Activated CD4-positive, alpha-beta T cell treated with anti-CD3 and anti-CD28 coated beads for 48 hours (primary cell): ENCODE measurements around the gene TARBP1.
"Not testable (repeated sequence)": the region's sequence is repeated elsewhere in the genome, so short reads cannot be mapped to it uniquely, and the experiment has no call there.

Experiments used
- DNase-seq: peaks from one replicate; pipeline ENCODE4 v3.0.0-alpha.2; 2020

TARBP1 gene

DNA sequence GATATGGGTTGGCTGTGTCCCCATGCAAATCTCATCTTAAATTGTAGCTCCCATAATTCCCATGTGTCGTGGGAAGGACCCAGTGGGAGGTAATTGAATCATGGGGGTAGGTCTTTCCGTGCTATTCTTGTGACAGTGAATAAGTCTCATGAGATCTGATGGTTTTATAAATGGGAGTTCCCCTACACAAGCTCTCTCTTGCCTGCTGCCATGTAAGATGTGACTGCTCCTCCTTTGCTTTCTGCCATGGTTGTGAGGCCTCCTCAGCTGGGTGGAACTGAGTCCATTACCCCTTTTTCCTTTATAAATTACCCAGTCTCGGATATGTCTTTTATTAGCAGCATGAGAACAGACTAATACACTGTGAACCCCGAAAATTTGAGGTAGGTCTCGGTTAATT, 25.3 kb upstream of the TARBP1 start:
- DNase-seq = not testable (repeated sequence)

DNA sequence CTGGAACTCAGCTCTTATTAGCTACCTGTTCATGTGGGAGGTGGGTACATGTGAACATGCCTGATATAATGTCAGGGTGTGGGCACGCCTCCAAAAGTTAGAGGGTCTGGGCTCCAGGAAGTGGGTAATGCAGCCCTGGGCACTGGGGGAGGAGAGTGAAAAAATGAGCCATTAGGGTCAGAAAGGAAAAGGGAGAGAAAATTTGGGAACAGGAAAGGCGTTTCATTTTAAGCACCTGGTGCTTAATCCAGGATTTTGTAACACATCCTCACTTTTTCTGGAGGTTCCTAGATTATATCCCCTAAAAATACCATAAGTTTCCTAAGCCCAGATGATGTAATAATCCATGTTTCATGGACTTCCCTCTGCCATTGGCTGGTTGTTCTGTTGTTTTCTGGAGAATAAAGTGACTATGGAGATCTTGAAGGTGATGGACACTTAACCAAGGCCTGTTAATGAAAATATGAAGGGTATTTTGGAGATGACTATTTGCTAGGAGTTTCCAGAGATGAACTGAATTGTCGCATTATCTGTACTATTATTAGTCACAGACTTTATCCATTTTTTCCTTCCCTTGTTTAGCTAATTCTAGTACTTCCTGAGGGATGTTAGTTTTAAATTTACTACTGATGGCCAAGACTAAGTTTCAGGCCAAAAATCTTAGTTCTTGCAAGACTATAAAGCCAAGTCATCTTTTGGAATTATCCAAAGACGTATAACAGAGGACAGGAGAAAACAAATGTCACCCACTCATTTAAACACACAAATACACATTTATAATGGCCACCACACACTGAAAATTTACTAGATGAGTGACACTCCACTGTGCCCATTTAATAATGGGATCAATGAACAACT, 24.4 kb upstream of the TARBP1 start:
- no peak for DNase-seq

DNA sequence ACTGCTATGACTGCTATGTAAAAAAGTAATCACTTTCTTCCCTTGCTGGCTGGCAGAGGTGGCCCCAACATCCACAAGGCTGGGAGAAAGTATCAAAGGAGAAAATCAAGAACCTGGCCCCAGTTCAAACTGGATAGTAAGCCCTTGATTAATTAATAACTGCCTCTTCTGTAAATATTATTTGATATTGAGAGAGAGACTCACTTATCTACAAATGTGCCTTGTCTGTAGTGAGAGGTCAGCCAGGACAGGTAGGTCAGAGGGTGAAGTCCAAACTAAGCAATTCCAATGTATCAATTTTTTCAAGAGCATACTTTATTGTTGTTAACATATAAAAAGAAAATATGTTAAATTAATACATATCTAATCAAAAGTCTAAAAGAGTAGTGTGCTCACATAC, 23.8 kb upstream of the TARBP1 start:
- DNase-seq = no peak

DNA sequence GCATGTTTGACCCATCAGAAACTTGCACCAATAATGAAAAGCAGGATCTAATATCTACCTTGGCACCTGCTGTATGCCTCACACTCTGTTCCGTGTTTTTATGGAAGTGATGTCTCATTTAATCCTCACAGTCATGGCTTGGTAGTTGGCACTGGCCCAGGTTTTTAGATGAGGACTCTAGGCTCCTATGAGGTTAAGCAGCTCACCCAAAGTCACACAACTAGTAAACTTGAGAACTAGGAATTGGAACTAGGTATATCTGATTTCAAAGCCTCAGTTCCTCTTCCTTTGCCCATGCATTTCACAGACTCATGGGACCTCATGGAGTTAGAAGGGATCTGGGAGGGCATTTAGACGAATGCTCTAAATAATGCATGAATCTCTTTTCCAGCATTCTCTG, 21.3 kb upstream of the TARBP1 start:
- peak; percentile 66 for DNase-seq

DNA sequence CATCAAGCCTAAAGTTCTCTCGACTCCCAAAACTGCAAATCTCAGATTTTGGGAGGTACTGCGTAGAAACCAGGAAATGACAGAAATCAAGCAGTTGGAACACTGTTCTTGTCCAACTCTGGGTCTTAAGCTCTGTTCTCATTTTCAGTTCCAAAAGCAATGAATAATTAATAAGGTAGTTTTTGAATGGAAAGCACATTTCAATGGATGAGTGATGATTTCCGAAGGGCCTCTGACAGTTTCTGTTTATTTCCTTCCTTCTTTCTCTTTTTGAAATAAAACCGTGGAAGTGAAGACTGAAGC, 20.9 kb upstream of the TARBP1 start:
- no peak for DNase-seq

DNA sequence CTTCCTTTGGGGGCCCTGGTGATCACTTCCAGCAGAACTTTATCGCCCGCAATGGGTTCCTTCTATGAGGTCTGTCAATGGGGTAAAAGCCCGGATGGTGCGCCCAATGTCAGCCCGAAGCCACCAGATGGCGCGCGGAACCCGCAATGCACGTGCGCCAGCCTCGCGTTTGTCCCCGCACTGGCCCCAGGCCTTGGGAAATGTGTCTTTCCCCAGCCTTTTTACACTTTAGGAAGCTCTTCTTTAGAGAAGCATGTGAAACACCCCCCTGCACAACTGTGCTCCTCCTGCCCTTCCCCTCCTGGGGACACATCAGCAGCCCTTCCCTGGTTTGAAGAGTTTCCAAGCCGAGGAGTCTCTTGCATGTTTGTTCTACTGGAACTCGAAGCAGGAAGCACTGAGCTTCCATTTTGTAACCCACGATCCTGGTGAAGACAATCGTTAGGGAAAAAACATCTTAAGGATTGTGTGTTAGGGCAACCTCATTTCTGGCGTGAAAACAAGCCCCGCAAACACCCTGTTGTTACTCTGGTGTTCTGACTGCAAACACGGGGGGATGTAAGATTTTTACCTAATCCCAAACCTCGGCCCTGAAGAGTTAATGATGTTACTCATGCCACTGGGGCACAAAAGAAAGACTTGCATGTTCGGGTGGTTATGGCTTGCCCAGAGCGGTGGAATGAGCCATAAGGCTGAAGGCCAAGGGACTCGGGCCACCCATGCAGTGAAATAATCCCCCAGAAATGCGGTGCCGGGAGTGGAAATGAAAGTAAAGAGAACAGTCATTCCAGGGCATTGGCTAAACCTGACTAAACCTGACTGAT, 20.4 kb upstream of the TARBP1 start:
- peak; percentile 92 for DNase-seq

DNA sequence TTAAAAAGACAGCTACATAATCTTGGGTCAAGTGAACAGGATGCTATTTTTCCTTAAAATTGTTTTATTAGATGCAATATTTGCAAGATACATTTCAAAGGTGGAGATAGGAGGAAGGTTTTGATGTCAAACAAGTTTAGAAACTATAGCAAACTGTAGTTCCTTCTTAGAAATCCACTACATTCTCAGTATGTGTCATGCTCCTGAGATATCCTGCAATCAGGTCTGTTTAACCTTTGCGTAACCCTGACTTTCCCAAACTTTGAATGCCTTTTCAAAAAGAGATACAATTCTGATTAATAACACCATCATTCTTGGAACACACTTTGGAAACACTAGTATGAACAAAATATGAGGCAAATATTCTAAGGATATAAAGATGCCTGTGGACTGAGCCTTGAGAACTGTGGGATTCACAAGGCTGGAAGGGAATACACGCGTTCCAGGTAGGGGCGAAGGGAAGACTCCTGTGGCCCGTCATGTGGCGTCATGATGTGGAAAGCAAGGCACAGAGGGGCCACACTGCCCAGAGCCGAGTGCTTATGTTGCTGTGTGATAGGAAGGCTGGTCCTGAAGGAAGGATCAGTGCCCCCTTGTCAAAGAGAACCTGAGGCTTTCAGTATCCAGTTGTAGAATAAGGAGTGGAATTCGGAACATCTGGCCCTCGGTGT, 19.6 kb upstream of the TARBP1 start:
- no peak for DNase-seq

DNA sequence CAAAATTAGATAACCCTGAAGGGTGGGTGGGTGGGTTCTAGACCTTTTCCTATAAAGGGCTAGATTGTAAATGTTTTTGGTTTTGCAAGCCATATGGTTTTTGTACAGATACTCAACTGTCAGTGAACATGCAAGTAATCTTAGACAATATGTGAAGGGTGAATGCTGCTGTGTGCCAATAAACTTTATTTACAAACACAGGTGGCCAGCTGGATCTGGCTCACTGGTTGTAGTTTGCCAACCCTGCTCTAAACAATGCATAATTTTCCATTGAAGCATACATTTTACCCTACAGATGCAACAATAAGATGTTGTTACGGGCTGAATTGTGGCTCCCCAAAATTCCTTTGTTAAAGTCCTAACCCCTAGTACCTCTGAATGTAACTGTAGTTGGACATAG, 18.6 kb upstream of the TARBP1 start:
- DNase-seq = no peak

DNA sequence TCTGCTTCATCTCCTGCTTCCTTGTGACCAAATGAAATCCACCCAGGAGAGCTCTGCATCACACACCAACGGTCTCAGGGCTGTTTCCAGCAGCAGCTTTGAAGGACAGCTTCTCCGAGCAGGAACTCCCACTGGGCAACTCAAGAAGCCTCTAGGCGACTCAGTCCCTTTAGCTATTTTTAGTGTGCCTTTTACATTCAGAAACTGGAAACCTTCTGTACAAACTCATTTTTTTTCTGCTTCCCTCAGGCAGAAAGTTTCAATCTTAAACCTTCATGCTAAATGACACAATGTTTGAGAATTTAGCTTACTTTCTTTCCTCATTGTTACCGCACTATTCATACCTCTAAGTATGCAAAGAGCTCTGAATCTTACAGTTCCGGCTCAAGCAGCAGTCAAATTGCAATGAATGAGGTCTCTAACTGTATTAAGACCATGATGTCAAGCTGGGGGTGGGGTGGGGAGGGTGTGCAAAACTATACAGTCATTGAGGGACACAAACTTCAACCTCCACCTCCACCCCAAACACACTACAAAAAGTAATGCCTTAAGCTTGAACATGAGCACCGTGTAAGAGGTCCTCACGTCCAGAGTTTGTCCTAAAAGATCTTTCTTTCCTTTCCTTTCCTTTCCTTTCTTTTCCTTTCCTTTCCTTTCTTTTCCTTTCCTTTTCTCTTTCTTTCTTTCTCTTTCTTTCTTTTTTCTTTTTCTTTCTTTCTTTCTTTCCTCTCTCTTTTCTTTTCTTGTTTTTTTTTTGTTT, 16.4 kb upstream of the TARBP1 start:
- DNase-seq = peak; percentile 45

DNA sequence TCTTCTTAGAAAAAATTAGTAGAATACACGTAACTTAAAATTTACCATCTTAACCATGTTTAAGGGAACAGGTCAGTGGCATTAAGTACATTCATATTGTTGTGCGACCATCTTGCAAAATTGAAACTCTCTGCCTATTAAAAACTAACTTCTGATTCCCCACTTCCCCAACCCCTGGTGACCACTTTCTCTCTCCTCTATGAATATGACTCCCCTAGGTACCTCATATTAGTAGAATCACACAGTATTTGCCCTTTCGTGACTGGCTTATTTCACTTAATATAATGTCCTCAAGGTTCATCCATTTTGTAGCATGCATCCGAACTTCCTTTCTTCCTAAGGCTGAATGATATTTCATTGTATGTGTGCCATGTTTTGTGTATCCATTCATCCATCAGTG, 15.1 kb upstream of the TARBP1 start:
- no peak for DNase-seq

DNA sequence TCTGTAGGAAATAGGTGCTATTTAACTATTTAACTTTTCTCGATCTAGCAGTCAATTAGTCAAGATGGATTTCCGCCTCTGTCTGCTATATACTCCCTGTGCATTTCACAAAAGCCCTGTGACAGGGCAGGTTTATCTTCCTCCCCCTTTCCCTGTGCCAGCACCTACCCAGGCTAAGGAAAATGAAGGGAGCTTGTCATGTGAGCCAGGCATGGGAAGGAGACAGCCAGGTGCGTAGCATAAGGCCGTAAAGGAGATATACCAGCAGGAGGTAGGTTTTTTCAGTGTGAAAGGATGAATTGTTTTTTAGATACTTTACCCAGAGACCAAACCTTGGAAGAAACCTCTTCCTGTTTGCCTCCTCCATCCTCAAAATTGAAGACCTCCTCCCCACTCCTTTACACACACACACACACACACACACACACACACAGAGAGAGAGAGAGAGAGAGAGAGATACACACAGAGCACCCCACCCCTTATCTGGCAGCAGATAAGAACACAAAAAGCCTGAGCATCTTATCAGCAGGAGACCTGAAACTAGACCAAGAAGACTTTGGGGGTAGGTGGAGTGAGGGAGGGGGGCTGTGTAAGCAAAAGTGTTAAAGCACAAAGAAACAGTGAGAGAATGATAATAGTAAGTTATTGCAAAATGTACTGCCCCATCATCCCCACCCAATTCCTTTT, 12.0 kb upstream of the TARBP1 start:
- no peak for DNase-seq

DNA sequence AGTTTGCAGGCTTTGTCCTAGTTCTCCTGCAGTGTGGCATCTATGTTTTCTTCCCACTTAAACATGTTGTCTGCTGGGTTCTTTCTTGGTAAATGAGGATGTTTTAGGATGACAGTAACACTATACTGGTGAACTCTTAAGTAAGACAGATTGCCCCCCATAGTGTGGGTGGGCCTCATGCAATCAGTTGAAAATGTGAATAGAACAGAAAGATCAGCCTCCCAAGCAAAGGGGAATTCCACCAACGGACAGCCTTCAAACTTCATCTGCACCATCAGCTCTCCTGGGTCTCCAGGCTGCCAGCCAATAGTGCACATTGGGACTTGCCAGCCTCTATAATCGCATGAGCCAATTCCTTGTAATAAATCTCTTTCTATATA, 10.7 kb upstream of the TARBP1 start:
- no peak for DNase-seq

DNA sequence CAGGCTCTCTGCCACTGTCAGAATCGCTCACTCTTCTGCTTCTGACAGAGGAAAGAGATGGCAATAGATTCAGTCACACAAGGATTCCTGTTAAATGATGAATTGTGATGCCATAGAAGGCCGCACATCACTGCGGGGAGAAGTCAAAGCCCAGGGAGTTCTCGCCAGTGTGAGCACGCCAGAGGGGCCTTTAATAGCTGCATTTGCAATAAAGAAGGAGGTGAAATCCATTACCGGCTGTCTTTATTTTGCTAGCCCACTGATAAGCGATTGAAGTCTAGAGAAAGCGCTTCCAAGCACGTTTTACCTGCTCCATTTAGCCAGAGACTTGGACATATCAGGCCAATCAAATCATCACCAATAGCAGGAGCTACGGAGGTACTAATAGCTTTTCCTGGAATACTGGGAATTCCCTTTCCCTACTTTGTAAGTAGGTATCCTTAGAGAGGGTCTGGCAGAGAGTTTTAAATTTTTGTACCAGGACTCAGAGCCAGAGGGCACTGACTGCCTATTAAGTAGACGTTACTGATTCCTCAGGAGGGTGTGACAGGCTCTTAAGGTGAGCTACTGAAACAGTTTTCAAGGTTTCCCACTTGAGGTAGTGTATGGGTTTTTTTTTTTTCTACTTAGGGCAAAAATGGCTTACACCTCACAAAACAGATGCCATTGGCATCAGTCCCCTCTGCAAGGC, 10.2 kb upstream of the TARBP1 start:
- no peak for DNase-seq

DNA sequence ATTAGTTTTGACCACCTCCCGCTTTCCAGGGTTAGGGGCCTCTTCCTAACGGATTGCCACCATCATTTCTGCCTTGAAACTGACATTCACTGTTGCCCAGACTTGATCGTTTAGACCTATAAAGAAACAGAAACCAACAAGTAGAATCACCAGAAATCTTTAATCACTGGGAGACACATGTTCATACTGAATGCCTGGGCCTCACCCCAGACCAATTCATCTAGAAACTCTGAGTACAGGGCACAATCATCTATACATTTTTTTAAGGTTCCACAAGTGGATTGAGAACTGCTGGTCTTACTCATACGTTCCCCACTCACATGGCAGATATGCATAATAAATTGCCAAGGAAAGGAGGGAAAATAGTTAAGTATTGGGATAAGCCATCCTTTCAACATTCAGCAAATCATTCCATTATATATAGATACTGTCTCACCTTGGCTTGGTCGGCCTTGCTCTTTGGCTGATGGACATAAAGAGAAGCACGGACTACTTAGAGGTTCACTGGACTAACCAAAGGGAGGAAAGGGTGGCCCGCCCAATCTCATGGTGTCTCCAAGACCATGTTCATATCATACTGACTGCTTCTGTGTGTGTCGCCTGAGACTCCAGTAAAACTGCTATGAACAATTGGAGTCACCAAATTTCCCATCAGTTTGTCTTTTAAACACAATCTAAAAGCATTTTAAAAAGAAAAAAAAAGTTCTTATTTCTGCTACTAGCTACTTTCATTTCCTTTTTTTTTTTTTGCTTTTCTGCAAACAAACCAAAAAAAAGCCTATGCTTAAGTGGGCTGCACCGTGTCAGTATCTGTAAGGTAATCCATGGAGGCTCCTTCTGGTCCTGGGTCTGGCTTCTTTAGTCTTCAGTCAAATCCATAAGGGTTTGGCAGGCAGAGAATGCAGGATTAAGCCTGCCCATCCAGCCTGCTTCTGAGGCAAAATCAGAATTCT, 9.4 kb upstream of the TARBP1 start:
- DNase-seq = peak; percentile 65

DNA sequence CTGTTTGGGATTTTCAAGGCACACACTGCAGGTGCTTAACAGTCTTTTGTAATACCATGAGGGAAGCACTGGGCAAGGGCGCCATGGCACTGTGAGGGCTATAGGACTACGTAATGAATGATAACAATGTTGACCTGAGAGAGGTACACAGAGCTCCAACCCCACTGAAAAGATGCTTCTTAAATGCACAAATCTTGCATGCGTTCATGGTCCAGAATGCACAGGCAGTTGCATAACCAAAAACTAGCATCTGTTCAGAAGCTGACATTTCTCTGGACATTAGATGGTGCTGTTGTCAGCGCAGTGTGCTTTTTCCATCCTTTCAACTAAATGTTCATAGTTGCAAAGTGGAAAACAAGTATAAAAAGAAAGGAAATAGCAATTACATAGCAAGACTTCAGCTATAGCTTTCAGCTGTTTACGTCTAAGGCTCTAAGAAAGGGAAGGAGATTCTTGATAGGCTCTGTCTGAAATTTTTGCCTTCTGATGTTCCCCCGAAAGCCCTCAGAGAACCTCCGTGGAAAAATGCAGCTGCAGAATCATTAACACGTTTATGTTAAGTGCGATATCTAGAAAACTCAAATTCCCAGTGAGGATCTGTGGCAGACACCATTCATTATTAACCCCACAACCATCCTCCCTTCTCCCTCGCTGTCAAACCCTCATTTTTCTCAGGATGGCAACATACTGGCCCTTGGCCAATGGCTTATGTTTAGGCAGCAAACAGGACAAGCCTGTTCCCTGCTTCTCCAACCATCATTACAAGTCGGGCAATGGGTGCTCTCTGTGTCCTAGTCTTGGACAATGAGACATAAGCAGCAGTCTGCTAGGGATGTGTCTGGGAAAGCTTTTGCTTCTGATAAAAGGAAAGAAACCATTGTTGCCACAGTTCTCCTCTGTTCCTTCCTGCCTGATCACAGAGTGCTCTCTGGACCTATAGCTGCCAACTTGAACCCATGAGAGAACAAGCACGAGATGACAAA, 8.2 kb upstream of the TARBP1 start:
- peak; percentile 26 for DNase-seq

DNA sequence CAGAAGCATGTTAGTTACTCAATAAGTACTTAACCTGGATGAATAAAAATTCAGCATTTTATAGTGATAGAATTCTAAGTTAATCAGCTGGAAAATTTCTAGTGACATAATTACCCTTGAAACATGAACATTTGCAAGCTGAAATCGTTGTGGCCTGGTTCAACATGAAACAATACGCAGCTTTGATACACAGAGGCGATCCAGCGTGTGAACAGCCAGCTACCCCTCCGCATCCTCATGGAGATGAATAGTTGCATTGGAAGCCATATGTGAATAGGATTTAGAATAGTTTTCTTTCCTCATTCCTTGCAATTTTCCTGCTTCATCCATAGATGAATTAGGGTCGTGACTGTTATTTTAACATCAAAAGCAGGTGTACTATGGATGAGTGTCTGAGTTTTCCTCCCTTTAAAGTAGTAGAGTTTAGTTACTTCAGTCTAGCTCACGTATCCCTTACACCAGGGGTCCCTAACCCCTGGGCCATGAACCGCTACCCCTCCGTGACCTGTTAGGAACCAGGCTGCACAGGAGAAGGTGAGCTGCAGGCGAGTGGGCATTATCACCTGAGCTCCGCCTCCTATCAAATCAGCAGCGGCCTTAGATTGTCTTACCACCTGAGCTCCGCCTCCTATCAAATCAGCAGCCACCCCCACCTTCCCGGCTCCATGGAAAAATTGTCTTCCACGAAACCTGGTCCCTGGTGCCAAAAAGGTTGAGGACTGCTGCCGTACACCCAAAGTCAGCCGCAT, 6.2 kb upstream of the TARBP1 start:
- no peak for DNase-seq

DNA sequence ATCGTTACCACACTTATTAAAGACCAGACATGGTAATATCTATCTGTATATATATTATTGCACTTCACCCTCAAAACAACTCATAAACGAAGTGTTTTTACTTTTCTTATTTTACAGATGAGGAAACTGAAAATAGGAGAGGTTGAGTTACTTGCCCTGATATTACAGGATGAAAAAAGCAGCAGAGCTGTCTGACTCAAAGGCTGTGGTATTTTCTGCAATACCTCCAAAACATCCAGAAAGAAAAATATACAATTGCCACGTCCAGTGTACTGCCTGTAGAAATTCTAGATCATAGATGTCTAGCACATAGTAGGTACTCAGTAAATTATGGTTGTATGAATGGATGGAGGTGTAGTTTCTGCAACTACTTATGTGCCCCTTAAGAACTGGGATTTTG, 5.2 kb upstream of the TARBP1 start:
- DNase-seq = no peak

DNA sequence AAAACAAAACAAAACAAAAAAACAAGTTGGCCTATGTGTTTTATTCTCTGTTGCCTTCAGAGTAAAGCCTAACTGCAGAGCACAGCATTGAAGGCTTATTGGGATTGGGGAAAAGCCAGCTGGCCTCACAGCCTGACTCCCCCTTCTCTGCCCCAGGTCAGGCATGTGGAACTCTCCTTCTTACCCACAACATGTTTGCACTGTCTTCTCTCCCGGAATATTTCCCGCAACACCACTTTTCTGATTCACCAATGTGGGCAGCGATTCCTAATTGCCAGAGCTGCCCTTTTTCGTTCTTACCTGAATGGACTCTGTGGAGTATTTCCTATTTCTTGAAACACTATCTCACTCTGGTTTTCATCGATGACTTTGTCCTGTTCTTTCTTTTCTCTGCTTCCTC, 2.8 kb upstream of the TARBP1 start:
- no peak for DNase-seq

DNA sequence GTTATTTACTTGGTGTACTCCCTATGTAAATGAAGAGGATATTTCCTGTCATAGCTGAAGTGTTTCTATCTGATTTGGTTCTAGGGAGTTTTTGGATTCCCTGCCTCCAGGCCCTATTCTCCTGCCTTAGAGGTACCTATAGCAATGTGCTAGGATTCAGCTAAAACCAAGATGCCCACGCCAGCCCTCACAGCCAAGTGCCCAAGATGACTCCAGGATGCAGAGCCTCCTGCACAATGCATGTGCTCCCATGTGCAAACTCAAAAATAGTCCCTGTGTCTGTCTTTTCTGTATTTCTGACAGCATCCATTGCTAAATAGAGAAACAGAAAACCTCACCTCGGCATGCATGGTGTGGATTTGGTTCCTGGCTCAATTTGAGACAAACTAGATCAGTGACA, 887 bp upstream of the TARBP1 start:
- no peak for DNase-seq
